ENCODE results near the gene SLC35F5.
"Not testable (repeated sequence)": the region's sequence is repeated elsewhere in the genome, so short reads cannot be mapped to it uniquely, and the experiment has no call there.

The SLC35F5 gene

DNA sequence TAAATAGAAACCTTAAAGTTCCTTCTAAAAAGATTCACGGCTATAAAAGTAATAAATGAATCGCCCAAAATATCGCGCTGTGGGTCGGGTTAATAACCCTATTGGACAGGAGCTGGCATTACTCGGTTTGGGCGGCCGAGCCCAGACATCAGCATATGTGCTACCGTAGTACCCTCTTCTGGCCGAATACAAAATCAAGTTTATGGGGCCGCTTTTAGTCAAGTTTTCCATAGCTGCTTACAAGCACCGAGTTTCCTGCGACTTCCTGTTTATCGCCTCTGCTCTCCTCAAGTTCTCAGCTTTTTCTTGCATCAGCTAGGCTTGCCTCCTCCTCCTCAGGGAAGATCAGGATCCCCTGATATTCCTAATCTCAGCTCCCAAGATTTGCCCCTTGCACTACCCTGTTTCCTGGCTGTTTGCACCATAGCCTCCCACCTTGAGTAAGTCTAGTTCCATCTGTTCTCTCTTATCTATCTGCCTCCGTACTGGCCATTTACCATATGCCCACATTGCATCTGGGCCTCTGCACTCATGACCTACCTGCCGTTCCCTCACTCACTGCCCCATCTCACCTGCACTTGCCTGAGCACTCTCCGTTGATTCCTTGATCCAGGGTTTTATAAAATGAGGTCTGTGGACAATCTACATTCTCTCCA lies 56.1 kb downstream of the SLC35F5 start:
- intact Hi-C loops (cut with DNase I): no loop called here
- DNase-seq: peak in 2 of 10 donors; percentile 14 to 84

DNA sequence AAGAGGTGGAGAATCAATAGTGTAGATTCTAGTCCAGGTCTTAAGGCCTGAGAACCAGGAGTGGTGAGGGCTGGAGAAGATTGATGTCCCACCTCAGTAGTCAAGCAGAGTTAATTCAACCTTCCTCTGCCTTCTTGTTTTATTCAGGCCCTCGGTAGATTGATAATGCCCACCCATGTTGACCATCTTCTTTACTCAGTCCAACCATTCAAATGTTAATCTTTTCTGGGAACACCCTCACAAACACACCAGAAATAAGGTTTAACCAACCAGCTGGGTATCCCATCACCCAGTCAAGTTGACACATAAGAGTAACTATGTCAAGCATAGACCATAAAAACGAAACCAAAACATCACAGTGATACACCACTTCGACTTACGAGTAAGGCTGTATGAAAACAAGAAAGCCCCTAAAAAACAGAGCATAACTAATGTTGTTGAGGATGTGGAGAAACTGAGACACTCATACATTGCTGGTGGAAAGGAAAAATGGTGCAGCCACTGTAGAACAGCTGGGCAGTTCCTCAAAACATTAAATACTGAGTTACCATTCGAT lies 57.5 kb downstream of the SLC35F5 start:
- intact Hi-C loops (cut with DNase I): no loop called here
- no peak for DNase-seq

DNA sequence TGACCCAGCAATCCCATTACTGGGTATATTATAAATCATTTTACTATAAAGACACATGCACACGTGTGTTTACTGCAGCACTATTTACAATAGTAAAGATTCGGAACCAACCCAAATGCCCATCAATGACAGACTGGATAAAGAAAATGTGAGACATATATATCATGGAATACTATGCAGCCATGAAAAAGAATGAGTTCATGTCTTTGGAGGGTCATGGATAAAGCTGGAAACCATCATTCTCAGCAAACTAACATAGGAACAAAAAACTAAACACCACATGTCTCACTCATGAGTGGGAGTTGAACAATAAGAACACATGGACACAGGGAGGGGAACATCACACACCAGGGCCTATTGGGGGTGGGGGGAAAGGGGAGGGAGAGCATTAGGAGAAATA lies 58.2 kb downstream of the SLC35F5 start:
- intact Hi-C loops (cut with DNase I); DNase-seq: not testable (repeated sequence)

DNA sequence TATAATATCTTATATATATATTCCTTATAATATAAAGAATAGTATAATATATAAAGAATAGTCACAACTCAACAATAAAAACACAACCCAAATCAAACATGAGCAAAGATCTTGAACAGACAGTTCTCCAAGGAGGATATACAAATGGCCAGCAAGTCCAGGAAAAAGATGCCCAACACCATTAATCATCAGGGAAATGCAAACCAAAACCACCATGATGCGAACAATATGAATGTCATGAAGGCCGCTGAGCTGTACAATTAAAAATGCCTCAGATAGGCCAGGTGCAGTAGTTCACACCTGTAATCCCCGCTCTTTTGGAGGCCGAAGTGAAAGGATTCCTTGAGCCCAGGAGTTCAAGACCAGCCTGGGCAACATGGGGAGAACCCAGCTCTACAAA lies 58.9 kb downstream of the SLC35F5 start:
- no peak for DNase-seq
- intact Hi-C loops (cut with DNase I): no loop called here

DNA sequence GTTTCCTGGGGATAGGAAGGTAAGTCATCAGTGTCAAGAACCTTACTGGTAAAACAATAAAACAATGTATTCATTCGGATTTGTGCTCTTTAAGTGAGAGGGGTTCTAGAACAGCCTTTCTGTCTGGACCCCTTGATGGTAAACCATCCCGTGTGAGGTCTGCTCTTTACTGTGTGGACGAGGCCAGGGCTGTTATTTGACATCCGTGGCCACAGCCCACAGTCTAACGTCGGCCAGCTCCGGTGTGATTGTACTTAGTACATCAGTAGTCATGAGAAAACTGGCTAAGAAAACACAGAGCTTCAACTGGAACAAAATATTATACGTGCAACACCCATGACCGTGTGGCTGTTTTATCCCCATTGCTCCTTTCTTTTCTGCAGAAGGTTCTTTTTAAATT lies 62.0 kb downstream of the SLC35F5 start:
- intact Hi-C loops (cut with DNase I): no loop called here
- no peak for DNase-seq

DNA sequence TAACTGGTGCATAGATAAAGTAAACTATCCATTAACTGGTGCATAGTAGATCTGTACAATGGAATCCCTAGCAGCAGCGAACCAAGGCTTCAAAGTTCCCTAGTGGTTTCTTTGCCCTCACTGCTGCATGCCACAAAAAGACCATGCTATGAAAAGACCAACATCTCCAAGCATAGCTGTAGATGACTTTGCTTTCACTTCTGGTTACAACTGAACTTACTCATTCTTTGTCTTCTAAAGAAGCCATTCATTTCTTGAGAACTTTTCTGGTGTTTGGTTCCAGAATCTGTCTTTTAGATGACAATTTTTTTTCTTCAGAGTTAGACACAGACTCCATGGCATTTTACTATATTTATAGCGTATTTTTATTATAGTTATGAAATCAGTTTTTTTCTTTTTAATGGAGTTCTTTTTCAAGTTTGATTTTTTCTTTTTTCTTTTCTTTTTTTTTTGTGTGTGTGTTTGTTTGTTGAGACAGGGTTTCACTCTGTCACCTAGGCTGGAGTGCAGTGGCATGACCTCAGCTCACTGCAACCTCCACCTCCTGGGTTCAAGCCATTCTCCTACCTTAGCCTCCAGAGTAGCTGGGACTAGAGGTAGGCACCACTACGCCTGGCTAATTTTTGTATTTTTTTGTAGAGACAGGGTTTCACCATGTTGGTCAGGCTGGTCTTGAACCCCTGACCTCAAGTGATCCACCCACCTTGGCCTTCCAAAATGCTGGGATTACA lies 63.6 kb downstream of the SLC35F5 start:
- no peak for DNase-seq
- intact Hi-C loops (cut with DNase I): no loop called here

DNA sequence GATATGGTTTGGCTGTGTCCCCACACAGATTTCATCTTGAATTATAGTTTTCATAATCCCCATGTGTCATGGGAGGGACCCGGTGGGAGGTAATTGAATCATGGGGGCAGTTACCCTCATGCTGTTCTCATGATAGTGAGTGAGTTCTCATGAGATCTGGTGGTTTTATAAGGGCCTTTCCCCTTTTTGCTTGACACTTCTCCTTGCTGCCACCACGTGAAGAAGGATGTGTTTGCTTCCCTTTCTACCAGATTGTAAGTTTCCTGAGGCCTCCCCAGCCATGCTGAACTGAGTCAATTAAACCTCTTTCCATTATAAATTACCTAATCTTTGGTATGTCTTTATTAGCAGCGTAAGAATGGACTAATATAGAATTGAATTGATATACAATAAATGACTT lies 65.6 kb downstream of the SLC35F5 start:
- intact Hi-C loops (cut with DNase I); DNase-seq: not testable (repeated sequence)

DNA sequence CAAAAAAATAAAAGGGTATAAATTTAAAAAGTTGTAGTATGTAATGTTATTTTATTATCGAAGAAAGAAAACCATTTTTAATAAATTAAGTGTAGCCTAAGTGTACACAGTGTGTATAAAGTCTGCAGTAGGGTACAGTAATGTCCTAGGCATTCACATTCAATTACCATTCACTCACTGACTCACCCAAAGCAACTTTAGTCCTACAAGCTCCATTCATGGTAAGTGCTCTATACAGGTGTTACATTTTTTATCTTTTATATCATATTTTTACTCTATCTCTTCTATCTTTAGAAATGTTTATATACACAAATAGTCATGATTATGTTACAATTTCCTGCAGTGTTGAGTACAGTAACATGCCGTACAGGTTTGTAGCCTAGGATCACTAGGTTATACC lies 69.9 kb downstream of the SLC35F5 start:
- intact Hi-C loops (cut with DNase I): no loop called here

DNA sequence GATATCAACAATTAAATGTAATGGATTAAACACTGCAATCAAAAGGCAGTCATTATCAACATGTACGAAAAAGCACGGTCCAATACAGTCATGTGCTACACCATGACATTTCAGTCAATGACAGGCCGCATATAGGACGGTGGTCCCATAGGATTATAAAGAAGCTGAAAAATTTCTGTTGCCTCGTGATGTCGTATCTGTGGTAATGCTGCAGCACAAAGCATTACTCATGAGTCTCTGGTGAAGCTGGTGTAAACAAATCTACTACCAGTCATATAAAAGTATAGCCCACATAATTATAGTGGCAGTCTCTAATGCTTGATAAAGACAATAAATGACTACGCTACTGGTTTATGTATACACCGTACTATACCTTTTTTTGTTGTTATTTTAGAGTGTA lies 71.0 kb downstream of the SLC35F5 start:
- no peak for DNase-seq
- intact Hi-C loops (cut with DNase I): no loop called here

More for the DNA sequence above, 69.9 kb downstream of the SLC35F5 start:
- DNase-seq: no peak

DNA sequence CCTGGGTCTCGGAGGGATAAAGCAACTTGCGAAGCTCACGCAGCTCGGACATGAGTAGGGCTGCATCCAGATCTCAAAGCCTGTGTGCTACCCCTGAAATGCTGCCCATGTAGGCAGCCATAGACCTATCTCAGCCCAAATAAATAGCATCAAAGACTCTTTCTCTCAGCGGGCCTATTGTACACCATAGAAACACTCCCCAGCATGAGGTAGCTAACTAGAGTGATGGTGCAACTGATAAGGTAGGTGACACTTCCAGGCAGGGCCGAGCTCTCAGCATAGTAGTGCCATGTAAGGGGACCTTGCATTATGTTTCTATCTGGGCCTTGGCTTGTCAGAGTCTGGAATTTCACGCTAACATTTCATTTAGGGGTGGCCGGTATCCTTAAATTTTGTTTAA lies 77.0 kb downstream of the SLC35F5 start:
- intact Hi-C loops (cut with DNase I): no loop called here
- no peak for DNase-seq

DNA sequence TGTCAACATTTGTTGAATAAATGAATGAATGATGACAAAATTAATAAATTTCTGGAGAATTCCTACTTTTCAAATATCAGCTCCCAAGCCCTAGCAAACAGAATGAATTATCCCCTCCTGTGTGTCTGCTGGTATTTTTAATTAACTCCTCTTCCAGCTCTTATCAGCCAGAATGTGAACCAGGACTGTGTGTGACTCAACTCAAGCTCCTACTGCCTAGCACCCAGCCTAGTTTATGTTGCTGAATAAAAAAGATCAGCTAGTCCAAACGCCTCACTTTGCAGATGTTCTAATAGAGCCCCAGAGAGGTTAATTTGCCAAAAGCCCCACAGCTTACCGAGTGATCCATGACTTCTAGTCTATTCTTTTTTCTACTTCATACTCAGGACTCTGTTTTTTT lies 79.1 kb downstream of the SLC35F5 start:
- intact Hi-C loops (cut with DNase I): no loop called here
- no peak for DNase-seq

DNA sequence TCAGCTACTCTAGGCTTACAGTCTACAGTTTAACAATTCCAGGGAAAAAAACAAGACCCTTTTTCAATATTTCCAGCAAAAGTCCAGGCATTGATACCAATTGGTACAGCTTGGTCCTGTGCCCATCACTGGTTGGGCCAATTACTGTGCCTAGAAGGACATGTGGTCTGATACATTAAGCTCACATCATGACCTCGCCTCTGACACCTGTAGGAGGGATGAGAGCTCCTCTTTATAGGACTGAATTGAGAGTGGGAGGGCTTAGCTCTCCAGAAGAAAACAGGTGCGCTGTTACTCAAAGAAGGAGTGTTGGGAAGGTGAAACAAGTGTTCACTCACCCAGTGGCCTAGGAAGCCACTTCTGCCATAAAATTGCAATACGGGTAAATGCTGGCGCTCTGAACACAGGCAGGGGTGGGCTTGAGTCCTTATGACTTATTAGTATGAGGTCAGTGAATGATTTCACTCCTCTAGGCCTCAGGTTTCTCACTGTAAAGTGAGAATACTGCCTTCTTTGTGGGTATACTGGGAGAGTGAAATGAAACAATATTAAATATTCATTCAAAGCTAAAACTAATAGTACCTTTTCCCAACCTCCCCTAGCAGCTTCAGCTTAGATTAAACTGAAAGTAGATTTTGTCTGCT lies 79.7 kb downstream of the SLC35F5 start:
- intact Hi-C loops (cut with DNase I): no loop called here
- DNase-seq: no peak

DNA sequence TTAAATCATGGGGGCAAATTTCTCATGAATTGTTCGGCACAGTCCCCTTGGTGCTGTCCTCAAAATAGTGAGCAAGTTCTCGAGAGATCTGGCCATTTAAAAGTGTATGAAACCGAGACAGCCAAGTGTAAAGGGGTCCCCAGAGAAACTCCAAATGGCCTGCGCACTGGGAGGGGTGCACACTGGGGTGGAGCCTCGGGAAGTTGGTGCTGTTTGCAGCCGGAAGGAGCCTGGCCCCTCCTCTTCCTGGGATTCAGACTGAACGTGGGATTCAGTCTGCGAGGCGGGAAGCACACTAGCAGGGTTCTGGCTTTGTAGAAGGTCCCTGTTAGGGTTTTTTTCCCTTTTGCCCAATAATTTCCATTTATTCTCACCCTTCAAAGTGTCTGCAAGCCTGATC lies 80.6 kb downstream of the SLC35F5 start:
- intact Hi-C loops (cut with DNase I): no loop called here

DNA sequence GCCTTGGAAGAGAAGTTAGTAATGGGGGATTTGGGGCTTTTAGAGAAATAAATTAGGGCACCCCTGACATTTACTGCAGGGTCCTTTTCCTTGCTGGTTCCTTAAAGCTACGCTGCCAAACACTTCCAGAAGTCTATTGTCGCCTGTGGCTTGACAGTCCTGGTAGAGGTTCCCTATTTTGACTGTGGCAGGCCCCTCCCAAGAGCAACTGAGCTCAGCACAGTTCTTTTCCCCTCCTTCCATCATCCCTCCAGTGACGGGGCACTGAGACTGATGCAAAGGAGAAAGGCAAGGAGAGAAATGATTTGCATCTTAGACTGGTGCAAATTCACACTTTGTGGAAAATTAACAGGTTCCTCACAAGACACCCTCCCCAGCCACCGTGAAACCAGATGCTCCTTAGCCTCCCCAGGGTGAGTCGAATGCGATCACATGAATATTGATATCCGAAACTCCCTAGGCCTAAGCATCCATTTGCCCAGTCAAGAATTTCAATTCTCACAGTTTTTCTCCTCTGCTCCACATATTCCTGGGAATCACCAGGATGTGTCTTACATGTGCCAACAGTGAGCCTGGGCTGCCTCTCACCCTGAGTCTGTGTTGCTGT lies 84.0 kb downstream of the SLC35F5 start:
- DNase-seq: no peak
- intact Hi-C loops (cut with DNase I): no loop called here

More for the DNA sequence above, 80.6 kb downstream of the SLC35F5 start:
- DNase-seq: no peak

DNA sequence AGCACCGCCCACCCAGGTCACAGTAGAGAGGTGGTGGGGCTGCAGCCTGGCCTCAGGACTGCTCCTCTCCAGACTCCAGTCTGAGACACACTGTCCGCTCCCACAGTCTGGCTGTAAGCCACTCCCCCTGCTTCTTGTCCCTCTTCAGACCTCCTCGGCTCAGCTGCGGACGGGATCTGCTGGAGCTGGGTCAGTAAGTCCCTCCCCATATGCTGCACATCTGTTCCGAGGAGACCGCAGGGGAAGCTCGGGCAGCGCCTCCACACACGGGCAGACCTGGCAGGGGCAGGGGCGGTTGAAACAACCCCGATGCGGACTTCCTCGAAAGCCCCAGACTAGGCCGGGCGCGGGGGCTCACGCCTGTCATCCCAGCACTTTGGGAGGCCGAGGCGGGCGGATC lies 87.4 kb downstream of the SLC35F5 start:
- peak in 1 of 10 donors; percentile 80 for DNase-seq
- intact Hi-C loops (cut with DNase I): not testable (repeated sequence)

DNA sequence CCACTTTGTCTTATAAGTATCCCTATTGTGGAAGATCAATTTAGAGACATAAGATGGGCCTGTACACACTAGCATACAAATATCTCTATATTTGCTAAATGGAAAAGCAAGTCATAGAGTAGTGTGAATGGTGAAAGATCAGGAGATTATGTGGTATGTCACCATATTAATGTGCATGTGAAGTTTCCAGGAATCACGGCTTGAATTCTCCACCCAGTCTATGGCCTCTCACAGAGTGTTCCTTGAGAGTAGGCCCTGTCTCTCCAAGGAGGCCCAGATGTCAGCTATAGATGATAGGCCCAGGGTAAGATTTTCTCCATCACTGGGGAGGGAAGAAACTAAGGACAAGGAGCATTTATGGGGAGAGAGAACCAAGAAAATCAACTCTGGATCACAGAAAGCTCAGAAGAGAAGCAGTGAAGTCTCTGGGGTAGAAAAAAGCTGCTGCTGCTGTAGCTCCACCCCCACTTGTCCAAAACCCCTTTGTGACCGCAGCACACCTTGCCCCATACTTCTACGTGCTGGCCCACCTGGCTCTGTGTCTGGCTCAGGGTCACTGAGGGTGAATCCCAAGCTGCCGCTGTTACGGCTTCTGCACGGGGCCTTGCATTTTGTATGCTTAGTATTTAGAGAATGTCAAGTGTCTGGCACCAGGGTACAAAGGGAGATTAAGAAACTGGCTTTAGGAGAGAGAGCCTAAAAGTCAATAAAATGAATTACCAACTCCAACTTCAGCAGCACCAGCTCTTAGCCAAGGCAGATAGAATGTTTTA lies 91.5 kb downstream of the SLC35F5 start:
- DNase-seq; intact Hi-C loops (cut with DNase I): not testable (repeated sequence)

DNA sequence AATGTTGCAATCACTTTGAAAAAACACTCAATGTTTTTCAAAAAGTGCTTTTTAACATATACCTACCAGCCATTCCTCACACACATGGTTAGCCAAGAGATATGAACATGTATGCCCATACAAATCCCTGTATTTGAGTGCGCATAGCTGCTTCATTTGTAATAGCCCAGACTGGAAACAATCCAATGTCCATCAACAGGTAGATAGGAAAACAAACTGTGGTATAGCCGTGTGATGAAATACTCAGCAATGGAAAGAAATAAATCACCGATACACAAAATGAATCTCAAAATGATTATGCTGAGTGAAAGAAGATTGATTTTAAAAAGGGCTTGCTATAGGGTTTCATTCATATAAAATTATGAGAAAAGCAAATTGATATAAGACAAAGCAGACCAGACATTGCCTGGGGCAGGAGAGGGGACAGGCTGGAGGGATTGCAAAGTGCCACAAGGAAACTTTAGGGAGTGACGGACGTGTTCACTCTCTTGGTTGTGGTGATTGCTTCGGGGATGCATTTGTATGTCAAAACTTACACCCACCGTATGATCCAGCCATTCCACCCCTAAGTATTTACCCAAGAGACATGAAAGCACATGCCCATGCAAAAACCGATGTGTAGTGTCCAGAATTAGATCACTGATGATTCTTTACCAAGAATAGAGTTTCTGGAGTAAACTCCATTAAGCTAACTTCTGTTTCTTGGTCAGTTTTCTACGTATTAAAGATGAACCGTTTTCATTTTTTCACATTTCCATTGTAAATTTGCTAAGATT lies 93.0 kb downstream of the SLC35F5 start:
- DNase-seq; intact Hi-C loops (cut with DNase I): not testable (repeated sequence)

Measured in posterior cingulate gyrus (tissue), 11 donors.